NT2/D1 (cell line): ENCODE results near the gene RYR3.

Experiments used
- DNase-seq: peaks from one replicate; pipeline ENCODE4 v3.0.0-alpha.2; 2011; ENCODE audit warnings: low read depth, low spot score
- H3K27me3 ChIP-seq: 2 replicates; pipeline ENCODE4 v1.6.0; 2011; ENCODE audit warnings: mild to moderate bottlenecking; ENCODE audit not compliant: insufficient read length, insufficient read depth
- H3K36me3 ChIP-seq: 2 replicates; pipeline ENCODE4 v1.6.1; 2011; ENCODE audit warnings: mild to moderate bottlenecking, low read length, mixed read lengths; ENCODE audit not compliant: insufficient read depth, insufficient read length
- H3K4me1 ChIP-seq: 2 replicates; pipeline ENCODE4 v1.5.1; 2011; ENCODE audit not compliant: insufficient read depth, insufficient read length
- H3K4me3 ChIP-seq: 2 replicates; pipeline ENCODE4 v1.5.1; 2011; ENCODE audit warnings: low read depth; ENCODE audit not compliant: insufficient read length
- H3K9ac ChIP-seq: 2 replicates; pipeline ENCODE4 v1.6.0; 2011; ENCODE audit warnings: low read depth; ENCODE audit not compliant: insufficient read length
- H3K9me3 ChIP-seq: 2 replicates; pipeline ENCODE4 v1.5.1; 2011; ENCODE audit warnings: mild to moderate bottlenecking, low read length; ENCODE audit not compliant: insufficient read depth
- SUZ12 ChIP-seq: IDR thresholded peaks from 2 replicates; pipeline ENCODE4 v1.6.1; 2011; ENCODE audit not compliant: insufficient read length, insufficient read depth; ENCODE audit errors: extremely low read depth
- YY1 ChIP-seq: IDR thresholded peaks from 2 replicates; pipeline ENCODE4 v1.6.1; 2011; ENCODE audit not compliant: insufficient read length, insufficient read depth
- ZNF274 ChIP-seq: IDR thresholded peaks from 2 replicates; pipeline ENCODE4 v1.6.1; 2011; ENCODE audit warnings: mild to moderate bottlenecking, low read depth, low read length

Gene RYR3

GRCh38 chr15:33400941-33401340, 90.2 kb downstream of the RYR3 start:
- Histone ChIP-seq H3K9me3 (no peaks in the 10 kb centered on the region), H3K9ac (no peak overlapping the region), H3K27me3 (no peaks in the 10 kb centered on the region), H3K4me3 (no peak overlapping the region), H3K4me1 (no peaks in the 10 kb centered on the region), H3K36me3 (no peaks in the 10 kb centered on the region)
- DNase-seq, result no peak
- TF ChIP-seq ZNF274 (no peak), SUZ12 (no peak), YY1 (no peak)

DNA sequence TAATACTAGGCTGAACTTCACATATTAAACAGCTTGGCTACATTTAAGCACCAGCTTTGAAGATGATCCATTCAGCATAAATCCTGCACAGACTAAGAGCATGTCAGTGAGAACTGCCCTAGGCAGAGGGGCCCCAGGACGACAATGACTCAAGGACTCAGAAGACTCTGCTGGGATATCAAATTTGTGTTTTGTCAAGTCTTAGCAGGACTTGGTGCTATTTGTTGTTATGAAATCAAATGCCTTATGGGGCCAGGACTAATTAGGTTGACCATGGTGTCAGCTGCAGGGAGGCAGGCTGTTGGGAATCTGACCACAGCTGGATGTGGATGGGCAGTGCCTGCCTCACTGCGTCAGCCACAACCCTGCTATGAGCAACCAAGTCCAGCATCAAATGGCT, 91.8 kb downstream of the RYR3 start:
- no peak for DNase-seq
- H3K4me3 ChIP-seq, result no peak overlapping the region
- no peak for TF ChIP-seq YY1
- no peak for TF ChIP-seq SUZ12
- TF ChIP-seq ZNF274, result no peak
- H3K9ac ChIP-seq, result no peak overlapping the region
- no peaks in the 10 kb centered on the region for H3K36me3 ChIP-seq
- H3K27me3 ChIP-seq, result no peaks in the 10 kb centered on the region
- H3K4me1 ChIP-seq, result no peaks in the 10 kb centered on the region
- no peaks in the 10 kb centered on the region for H3K9me3 ChIP-seq

GRCh38 chr15:33405096-33405495, 94.3 kb downstream of the RYR3 start:
- Histone ChIP-seq H3K4me3 (no peak overlapping the region), H3K9ac (no peak overlapping the region), H3K27me3 (no peaks in the 10 kb centered on the region), H3K4me1 (no peaks in the 10 kb centered on the region), H3K9me3 (no peaks in the 10 kb centered on the region), H3K36me3 (no peaks in the 10 kb centered on the region)
- no peak for DNase-seq
- no peak for TF ChIP-seq ZNF274
- no peak for TF ChIP-seq YY1
- no peak for TF ChIP-seq SUZ12

DNA sequence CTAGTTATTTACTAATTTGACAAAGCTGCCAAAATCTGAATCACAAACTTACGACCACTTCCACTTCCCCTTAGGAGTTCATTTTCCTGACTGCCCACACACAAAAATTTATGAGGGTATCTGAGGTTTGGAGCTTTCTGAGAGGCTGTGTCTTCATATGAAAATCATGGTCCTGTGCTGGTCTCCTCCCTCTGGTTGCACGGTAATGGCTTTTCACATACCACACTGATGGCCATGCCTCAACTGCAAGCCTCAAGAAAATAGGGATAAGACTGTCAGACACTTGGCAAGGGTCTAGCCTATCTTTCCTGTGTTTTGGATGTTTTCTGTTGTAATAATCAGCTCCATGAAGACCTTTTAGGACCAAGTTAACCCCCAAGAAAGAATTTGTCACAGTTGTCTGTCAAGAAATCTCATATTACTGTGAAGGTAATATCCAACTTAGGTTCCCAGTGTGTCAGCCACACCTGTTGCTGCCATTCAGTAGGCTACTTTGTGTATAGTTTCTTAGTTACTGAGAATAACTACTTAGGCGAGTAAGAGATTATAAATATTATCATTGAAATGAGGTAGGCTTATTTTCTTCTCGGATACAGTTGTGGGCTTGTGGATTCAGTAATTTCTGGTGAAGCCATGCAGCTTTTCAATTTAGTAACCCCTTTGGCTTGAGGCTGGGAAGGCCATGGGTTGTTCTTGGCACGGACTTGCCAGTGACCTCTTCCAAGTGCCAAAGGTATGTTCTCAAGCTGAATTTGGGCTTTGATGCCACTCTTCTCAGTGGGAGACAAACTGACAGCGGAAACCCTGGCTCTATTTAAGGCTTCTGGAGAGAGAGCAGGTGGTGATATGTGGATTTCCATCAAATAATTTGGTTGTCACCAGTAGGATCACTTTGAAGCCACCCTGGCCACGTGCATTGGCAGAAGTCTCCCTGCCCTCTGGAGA, 101.1 kb downstream of the RYR3 start:
- Histone ChIP-seq H3K36me3 (no peaks in the 10 kb centered on the region), H3K9ac (no peak overlapping the region), H3K27me3 (no peaks in the 10 kb centered on the region), H3K4me3 (no peak overlapping the region), H3K4me1 (no peaks in the 10 kb centered on the region), H3K9me3 (no peaks in the 10 kb centered on the region)
- no peak for DNase-seq
- TF ChIP-seq SUZ12 (no peak), YY1 (no peak), ZNF274 (no peak)

GRCh38 chr15:33419701-33420100, 108.9 kb downstream of the RYR3 start:
- TF ChIP-seq SUZ12 (no peak), ZNF274 (no peak), YY1 (no peak)
- DNase-seq, result no peak
- no peaks in the 10 kb centered on the region for H3K4me1 ChIP-seq
- no peak overlapping the region for H3K9ac ChIP-seq
- no peaks in the 10 kb centered on the region for H3K27me3 ChIP-seq
- no peaks in the 10 kb centered on the region for H3K36me3 ChIP-seq
- H3K9me3 ChIP-seq, result no peaks in the 10 kb centered on the region
- H3K4me3 ChIP-seq, result no peak overlapping the region

DNA sequence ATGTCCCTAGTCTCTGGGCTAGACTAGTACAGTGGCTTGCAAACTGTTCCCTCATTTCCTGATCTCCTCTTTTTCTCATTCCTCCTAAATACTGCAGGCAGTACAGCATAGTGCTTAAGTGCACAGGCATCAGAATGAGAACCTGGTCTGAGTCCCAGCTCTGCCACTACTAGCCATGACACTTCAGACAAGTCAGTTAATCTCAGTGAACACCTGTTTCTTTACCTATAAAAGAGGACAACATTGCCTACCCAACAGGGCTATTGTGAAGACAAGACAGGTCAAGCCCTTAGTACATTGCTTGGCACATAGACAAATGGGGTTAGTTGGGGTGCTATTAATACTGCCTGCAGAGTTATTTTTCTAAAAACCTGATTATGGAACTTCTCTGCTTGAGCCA, 113.3 kb downstream of the RYR3 start:
- no peaks in the 10 kb centered on the region for H3K36me3 ChIP-seq
- no peak overlapping the region for H3K9ac ChIP-seq
- TF ChIP-seq ZNF274 (no peak), YY1 (no peak), SUZ12 (no peak)
- no peaks in the 10 kb centered on the region for H3K4me1 ChIP-seq
- no peak for DNase-seq
- H3K9me3 ChIP-seq, result no peaks in the 10 kb centered on the region
- H3K27me3 ChIP-seq, result no peaks in the 10 kb centered on the region
- no peak overlapping the region for H3K4me3 ChIP-seq

GRCh38 chr15:33425142-33425541, 114.4 kb downstream of the RYR3 start:
- H3K4me1 ChIP-seq, result no peaks in the 10 kb centered on the region
- no peaks in the 10 kb centered on the region for H3K9me3 ChIP-seq
- H3K9ac ChIP-seq, result no peak overlapping the region
- no peaks in the 10 kb centered on the region for H3K27me3 ChIP-seq
- H3K36me3 ChIP-seq, result no peaks in the 10 kb centered on the region
- DNase-seq, result no peak
- TF ChIP-seq ZNF274, result no peak
- TF ChIP-seq SUZ12, result no peak
- no peak for TF ChIP-seq YY1
- H3K4me3 ChIP-seq, result no peak overlapping the region
